Ascending aorta (tissue), 2 donors: ENCODE data around the gene CCDC6. TPM values are rescaled to one million over a fixed set of nuclear protein-coding genes. Genes with fewer than 3 reads are reported as not detected.
A peak's percentile ranks its signal among the peaks of the same experiment; 100 is the strongest.

ENCODE experiments used
- DNase-seq, 2 donors: peaks; one replicate each; pipeline ENCODE4 v3.0.0-alpha.2; 2019; ENCODE audit warnings: low spot score in 2 of 2
- H3K27ac ChIP-seq, 2 donors: fragments of 200-600 bp; sonication (generic); one replicate each; pipeline ENCODE4 v1.5.1; 2016 to 2017; ENCODE audit warnings: mild to moderate bottlenecking in 1 of 2
- H3K27me3 ChIP-seq: fragments of 200-600 bp; sonication (generic); one replicate; pipeline ENCODE4 v1.5.1; 2017
- H3K36me3 ChIP-seq, 2 donors: fragments of 200-600 bp; sonication (generic); one replicate each; pipeline ENCODE4 v1.5.1; 2016
- H3K4me1 ChIP-seq, 2 donors: fragments of 200-600 bp; sonication (generic); one replicate each; pipeline ENCODE4 v1.5.1; 2016 to 2017; ENCODE audit warnings: mild to moderate bottlenecking in 1 of 2
- H3K4me3 ChIP-seq, 2 donors: fragments of 200-600 bp; sonication (generic); one replicate each; pipeline ENCODE4 v1.5.1; 2016 to 2017; ENCODE audit warnings: mild to moderate bottlenecking in 1 of 2
- H3K9me3 ChIP-seq, 2 donors: fragments of 200-600 bp; sonication (generic); one replicate each; pipeline ENCODE4 v1.5.1; 2016
- CTCF ChIP-seq, 3 experiments: fragments of 200-600 bp in 2 of 3; fragments of 450-650 bp in 1 of 3; sonication (generic) in 2 of 3; IDR thresholded peaks; one replicate each; pipeline ENCODE4 v1.5.1; 2016 to 2019; ENCODE audit warnings: antibody characterized with exemption in 3 of 3, mild to moderate bottlenecking in 1 of 3, moderate library complexity in 1 of 3
- intact Hi-C: fragments of 100-400 bp; cut with DNase I; formaldehyde crosslinking; loops from one replicate; pipeline ENCODE4 v1.15.1; 2023
- total RNA-seq: library from RNA; depleted of rRNA; stranded (reverse); fragments of >200 nt; gene quantifications from one replicate; pipeline ENCODE4 v1.1.0, GENCODE V29; 2016

Gene CCDC6
- total RNA-seq, 1 donor from 2014 or later, result 21.1 TPM

GRCh38 chr10:59892697-59893096 is 13.7 kb downstream of the CCDC6 start:
- no peak overlapping the region for H3K4me3 ChIP-seq
- no peak for DNase-seq
- no peak for TF ChIP-seq CTCF (IDR thresholded peaks at IDR 0.05)
- H3K27me3 ChIP-seq, result no peaks in the 10 kb centered on the region
- peak overlapping the region; percentile 62 to 72 for H3K27ac ChIP-seq
- intact Hi-C loops, result no loop called here
- H3K4me1 ChIP-seq, result peaks cover 27 to 66% of the 10 kb centered on the region in 2 donors
- H3K36me3 ChIP-seq, result peaks cover 8 to 13% of the 10 kb centered on the region in 2 donors
- no peaks in the 10 kb centered on the region for H3K9me3 ChIP-seq

- H3K9me3 ChIP-seq, result no peaks in the 10 kb centered on the region
- H3K27me3 ChIP-seq, result no peaks in the 10 kb centered on the region
- TF ChIP-seq CTCF (IDR thresholded peaks at IDR 0.05), result no peak
- intact Hi-C loops, result no loop called here
- no peak for DNase-seq
- peaks cover 28 to 65% of the 10 kb centered on the region in 2 donors for H3K4me1 ChIP-seq
- no peak overlapping the region for H3K4me3 ChIP-seq
- peaks cover 8 to 13% of the 10 kb centered on the region in 2 donors for H3K36me3 ChIP-seq
- H3K27ac ChIP-seq, result peak overlapping the region; percentile 62 to 72
These were observed 14.4 kb downstream of the CCDC6 start for GRCh38 chr10:59891936-59892335.

- H3K36me3 ChIP-seq, result peaks cover 8 to 13% of the 10 kb centered on the region in 2 donors
- TF ChIP-seq CTCF (IDR thresholded peaks at IDR 0.05), result no peak
- intact Hi-C loops, result no loop called here
- peaks cover 28 to 66% of the 10 kb centered on the region in 2 donors for H3K4me1 ChIP-seq
- no peak for DNase-seq
- H3K27me3 ChIP-seq, result no peaks in the 10 kb centered on the region
- H3K4me3 ChIP-seq, result no peak overlapping the region
- H3K27ac ChIP-seq, result peak overlapping the region in 1 of 2 donors; percentile 72
- no peaks in the 10 kb centered on the region for H3K9me3 ChIP-seq
These were observed 15.0 kb downstream of the CCDC6 start for GRCh38 chr10:59891349-59891748.

GRCh38 chr10:59888781-59889435 is 17.4 kb downstream of the CCDC6 start:
- Histone ChIP-seq H3K4me1 (peaks cover 14 to 61% of the 10 kb centered on the region in 2 donors), H3K27ac (peak overlapping the region in 1 of 2 donors; percentile 46)
- TF ChIP-seq CTCF (IDR thresholded peaks at IDR 0.05), result no peak

GRCh38 chr10:59887972-59888640 is 18.2 kb downstream of the CCDC6 start:
- H3K27ac ChIP-seq, result peak overlapping the region; percentile 28 to 46
- no peaks in the 10 kb centered on the region for H3K27me3 ChIP-seq
- DNase-seq, result no peak
- peaks cover 8 to 13% of the 10 kb centered on the region in 2 donors for H3K36me3 ChIP-seq
- no peaks in the 10 kb centered on the region for H3K9me3 ChIP-seq
- peaks cover 14 to 56% of the 10 kb centered on the region in 2 donors for H3K4me1 ChIP-seq
- H3K4me3 ChIP-seq, result no peak overlapping the region
- intact Hi-C loops, result no loop called here
- TF ChIP-seq CTCF (IDR thresholded peaks at IDR 0.05), result no peak

More at GRCh38 chr10:59888781-59889435, 17.4 kb downstream of the CCDC6 start:
- no peaks in the 10 kb centered on the region for H3K9me3 ChIP-seq
- DNase-seq, result no peak
- H3K4me3 ChIP-seq, result no peak overlapping the region
- intact Hi-C loops, result no loop called here
- no peaks in the 10 kb centered on the region for H3K27me3 ChIP-seq
- peaks cover 8 to 13% of the 10 kb centered on the region in 2 donors for H3K36me3 ChIP-seq
